A549 (cell line): ENCODE data around the gene TENT4A.

ENCODE experiments used
- CTCF ChIP-seq: fragments of >200 bp; sonication (Bioruptor Twin); formaldehyde crosslinking; IDR thresholded peaks from 3 replicates; pipeline ENCODE4 v1.5.1; 2016
- JUN ChIP-seq, 2 experiments: fragments of >200 bp; sonication (Bioruptor Twin); formaldehyde crosslinking; IDR thresholded peaks; 2 replicates in 1 of 2; 3 replicates in 1 of 2; pipeline ENCODE4 v1.6.1; 2016 to 2017

GRCh38 chr5:6702633-6703032 lies 10.6 kb upstream of the TENT4A start:
- TF ChIP-seq CTCF (no peak), JUN (IDR thresholded peaks at IDR 0.05) (no peak)
